H9 (cell line): Measurements from ENCODE around the gene KLF13. TPM values are rescaled to one million over a fixed set of nuclear protein-coding genes. Genes with fewer than 3 reads are reported as not detected.

Experiments
- DNase-seq: peaks from one replicate; pipeline ENCODE4 v3.0.0-alpha.2; 2017
- H2AFZ ChIP-seq: one replicate; pipeline ENCODE4 v1.6.1; 2013; ENCODE audit warnings: mild to moderate bottlenecking, low read length, control low read depth, moderate library complexity
- H2AK5ac ChIP-seq: 2 replicates; pipeline ENCODE4 v1.6.1; 2013; ENCODE audit warnings: low read length, control low read depth, mixed read lengths; ENCODE audit not compliant: insufficient read length
- H2BK120ac ChIP-seq: one replicate; pipeline ENCODE4 v1.6.1; 2013; ENCODE audit warnings: low read depth, mild to moderate bottlenecking, low read length, control low read depth, inconsistent platforms; ENCODE audit not compliant: poor library complexity, severe bottlenecking
- H2BK12ac ChIP-seq: 2 replicates; pipeline ENCODE4 v1.6.1; 2013; ENCODE audit warnings: low read length, control low read depth, mixed read lengths, low read depth; ENCODE audit not compliant: insufficient read length
- H2BK15ac ChIP-seq: 2 replicates; pipeline ENCODE4 v1.6.1; 2013; ENCODE audit warnings: low read depth, low read length, control low read depth
- H2BK20ac ChIP-seq: one replicate; pipeline ENCODE4 v1.6.1; 2013; ENCODE audit warnings: low read depth, mild to moderate bottlenecking, low read length, control low read depth, inconsistent platforms; ENCODE audit not compliant: poor library complexity, severe bottlenecking
- H2BK5ac ChIP-seq: 2 replicates; pipeline ENCODE4 v1.6.1; 2013; ENCODE audit warnings: low read length, control low read depth, mixed read lengths; ENCODE audit not compliant: insufficient read length
- H3K14ac ChIP-seq: 2 replicates; pipeline ENCODE4 v1.6.1; 2013; ENCODE audit warnings: low read length, control low read depth; ENCODE audit not compliant: insufficient read depth
- H3K18ac ChIP-seq: 2 replicates; pipeline ENCODE4 v1.6.1; 2013; ENCODE audit warnings: low read depth, mild to moderate bottlenecking, mixed read lengths, low read length, control low read depth; ENCODE audit not compliant: insufficient read length
- H3K23ac ChIP-seq: 2 replicates; pipeline ENCODE4 v1.6.1; 2013; ENCODE audit warnings: low read length, control low read depth, mixed read lengths, low read depth; ENCODE audit not compliant: insufficient read length
- H3K23me2 ChIP-seq: 2 replicates; pipeline ENCODE4 v1.6.1; 2013; ENCODE audit warnings: low read depth, mild to moderate bottlenecking, mixed read lengths, low read length, control low read depth; ENCODE audit not compliant: insufficient read length, poor library complexity, severe bottlenecking
- H3K27ac ChIP-seq: 2 replicates; pipeline ENCODE4 v1.5.1; 2013; ENCODE audit warnings: low read length, control low read depth, mixed read lengths, low read depth; ENCODE audit not compliant: insufficient read length
- H3K27me3 ChIP-seq: 2 replicates; pipeline ENCODE4 v1.6.1; 2013; ENCODE audit warnings: low read length, control low read depth, inconsistent platforms; ENCODE audit not compliant: insufficient read depth
- H3K4ac ChIP-seq: 2 replicates; pipeline ENCODE4 v1.6.1; 2013; ENCODE audit warnings: low read depth, mild to moderate bottlenecking, control low read depth, inconsistent platforms, low read length, moderate library complexity
- H3K4me1 ChIP-seq: 2 replicates; pipeline ENCODE4 v1.6.1; 2013; ENCODE audit warnings: low read length, control low read depth, inconsistent platforms; ENCODE audit not compliant: insufficient read depth
- H3K4me2 ChIP-seq: 2 replicates; pipeline ENCODE4 v1.6.1; 2013; ENCODE audit warnings: low read length, control low read depth, mixed read lengths; ENCODE audit not compliant: insufficient read length, insufficient read depth
- H3K56ac ChIP-seq: 2 replicates; pipeline ENCODE4 v1.6.1; 2013; ENCODE audit warnings: low read depth, mild to moderate bottlenecking, mixed read lengths, low read length, control low read depth; ENCODE audit not compliant: insufficient read length
- H3K79me1 ChIP-seq: 2 replicates; pipeline ENCODE4 v1.6.1; 2013; ENCODE audit warnings: low read depth, mild to moderate bottlenecking, moderate library complexity, low read length, control low read depth, inconsistent platforms; ENCODE audit not compliant: insufficient read depth, poor library complexity, severe bottlenecking
- H3K79me2 ChIP-seq: 2 replicates; pipeline ENCODE4 v1.6.1; 2013; ENCODE audit warnings: low read length, control low read depth, inconsistent platforms; ENCODE audit not compliant: insufficient read depth
- H3K9ac ChIP-seq: 2 replicates; pipeline ENCODE4 v1.6.1; 2013; ENCODE audit warnings: low read length, control low read depth, mixed read lengths; ENCODE audit not compliant: insufficient read length; ENCODE audit errors: extremely low read depth
- H3K9me3 ChIP-seq: one replicate; pipeline ENCODE4 v1.6.1; 2013; ENCODE audit warnings: low read depth, low read length, inconsistent platforms; ENCODE audit not compliant: control insufficient read depth
- H3T11ph ChIP-seq: one replicate; pipeline ENCODE4 v1.6.1; 2013; ENCODE audit warnings: mild to moderate bottlenecking, low read length, control low read depth, inconsistent platforms
- H4K20me1 ChIP-seq: one replicate; pipeline ENCODE4 v1.6.1; 2013; ENCODE audit not compliant: control insufficient read depth, insufficient read length, insufficient read depth
- H4K5ac ChIP-seq: 2 replicates; pipeline ENCODE4 v1.6.1; 2013; ENCODE audit warnings: low read depth, mild to moderate bottlenecking, mixed read lengths, low read length, control low read depth; ENCODE audit not compliant: insufficient read length
- H4K8ac ChIP-seq: replicated peaks from 2 replicates; pipeline ENCODE4 v1.6.1; 2013; ENCODE audit warnings: low read length, control low read depth, mixed read lengths, low read depth; ENCODE audit not compliant: insufficient read length
- H4K91ac ChIP-seq: 2 replicates; pipeline ENCODE4 v1.6.1; 2013; ENCODE audit warnings: low read depth, mild to moderate bottlenecking, moderate library complexity, mixed read lengths, low read length, control low read depth; ENCODE audit not compliant: insufficient read length
- H3K27ac Mint-ChIP-seq, 3 experiments: 2 replicates in 2 of 3; 3 replicates in 1 of 3; pipeline ENCODE4 v1.8.0; 2020 to 2021; ENCODE audit warnings: mixed read lengths in 3 of 3, mild to moderate bottlenecking in 1 of 3, moderate library complexity in 1 of 3
- H3K27me3 Mint-ChIP-seq: 2 replicates; pipeline ENCODE4 v1.8.0; 2021; ENCODE audit warnings: low read depth, mild to moderate bottlenecking, moderate library complexity, mixed read lengths
- H3K36me3 Mint-ChIP-seq, 3 experiments: 2 replicates in 2 of 3; 3 replicates in 1 of 3; pipeline ENCODE4 v1.8.0; 2020 to 2021; ENCODE audit warnings: low read depth in 3 of 3, mixed read lengths in 3 of 3; ENCODE audit not compliant: insufficient read depth in 1 of 3
- H3K4me1 Mint-ChIP-seq, 2 experiments: 2 replicates each; pipeline ENCODE4 v1.8.0; 2020; ENCODE audit warnings: mixed read lengths in 2 of 2
- H3K4me3 Mint-ChIP-seq, 2 experiments: 2 replicates in 1 of 2; 3 replicates in 1 of 2; pipeline ENCODE4 v1.8.0; 2020 to 2021; ENCODE audit warnings: mild to moderate bottlenecking in 2 of 2, mixed read lengths in 2 of 2, moderate library complexity in 1 of 2
- H3K9me3 Mint-ChIP-seq, 2 experiments: 2 replicates in 1 of 2; 3 replicates in 1 of 2; pipeline ENCODE4 v1.8.0; 2020; ENCODE audit warnings: mild to moderate bottlenecking in 2 of 2, mixed read lengths in 2 of 2, moderate library complexity in 1 of 2
- WGBS: extraction: QIAGEN DNeasy Blood & Tissue Kit; methylation state at CpG from one replicate; pipeline ENCODE4 v1.1.7; 2013; ENCODE audit warnings: missing lambda C conversion rate, low lambda C conversion rate, mixed read lengths; ENCODE audit not compliant: insufficient read length; ENCODE audit errors: extremely low coverage; 5-methylcytosine and 5-hydroxymethylcytosine counted together
- total RNA-seq: library from RNA; stranded (reverse); gene quantifications from 2 replicates; pipeline ENCODE4 v1.2.1, GENCODE V29; 2021
- TF ChIP-seq, protein P1 (sequence below): fragments of 200-600 bp; sonication (generic); conservative IDR thresholded peaks from 3 replicates; pipeline ENCODE4 v1.8.0; 2021; ENCODE audit warnings: antibody characterized with exemption, mild to moderate bottlenecking

Gene KLF13
- total RNA-seq, 1 experiment from 2014 or later, result 33.4 TPM

DNA sequence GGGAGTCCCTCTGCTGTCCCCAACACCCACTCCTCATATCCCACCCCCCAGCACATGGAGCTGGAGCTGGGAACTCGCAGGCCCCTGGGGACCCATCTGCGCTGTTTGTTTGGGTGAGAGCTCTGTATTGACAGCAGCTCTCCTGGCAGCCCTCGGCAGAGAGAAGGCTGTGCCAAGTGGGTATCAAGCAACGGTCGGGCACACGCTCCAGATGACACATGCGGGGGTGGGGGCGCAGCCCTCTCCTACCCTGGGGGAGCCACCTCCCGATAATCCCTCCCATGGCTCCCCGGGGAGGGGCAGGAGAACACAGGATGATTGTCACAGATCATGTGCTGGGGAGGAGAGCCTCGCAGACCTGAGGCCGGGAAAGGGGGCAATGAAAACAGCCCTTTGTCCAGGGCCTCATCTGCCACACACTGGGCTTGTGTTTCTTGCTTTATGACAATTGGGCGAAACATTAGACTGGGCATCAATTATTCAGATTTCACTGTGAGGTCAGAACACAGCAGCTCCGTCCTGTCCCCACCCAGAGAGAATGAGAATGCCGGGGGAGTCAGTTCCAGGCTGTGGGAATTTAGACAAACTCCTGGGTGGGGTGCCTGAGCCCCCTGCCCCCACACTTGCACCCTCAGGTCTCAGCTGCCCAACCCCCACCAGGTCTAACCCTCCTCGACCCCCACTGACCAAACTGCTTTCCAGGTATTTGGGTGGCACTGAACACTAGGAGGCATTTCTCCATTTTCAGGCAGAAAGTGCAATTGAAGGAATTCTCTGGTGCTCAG, 46.4 kb upstream of the KLF13 start:
- H3K23ac ChIP-seq, result no peak overlapping the region
- no peak overlapping the region for H4K8ac ChIP-seq
- peak; percentile 29 for DNase-seq
- H4K5ac ChIP-seq, result no peak overlapping the region
- no peak overlapping the region for H2BK15ac ChIP-seq
- H3K27me3 ChIP-seq, result no peaks in the 10 kb centered on the region
- peak overlapping the region; percentile 40; the same call in 1 of the 2 replicates for H3K14ac ChIP-seq
- Mint-ChIP-seq H3K27ac (peak overlapping the region in 1 of 3 experiments; percentile 79; a peak in 1 of 7 replicates), H3K4me3 (no peak overlapping the region), H3K36me3 (no peaks in the 10 kb centered on the region), H3K27me3 (peaks cover 3% of the 10 kb centered on the region), H3K9me3 (peaks cover 0 to 3% of the 10 kb centered on the region in 2 experiments; a peak in 2 of 5 replicates), H3K4me1 (peaks cover 10 to 36% of the 10 kb centered on the region in 2 experiments)
- no peak overlapping the region for H3K9ac ChIP-seq
- H4K91ac ChIP-seq, result no peak overlapping the region
- no peaks in the 10 kb centered on the region for H3K23me2 ChIP-seq
- TF ChIP-seq, protein P1, sequence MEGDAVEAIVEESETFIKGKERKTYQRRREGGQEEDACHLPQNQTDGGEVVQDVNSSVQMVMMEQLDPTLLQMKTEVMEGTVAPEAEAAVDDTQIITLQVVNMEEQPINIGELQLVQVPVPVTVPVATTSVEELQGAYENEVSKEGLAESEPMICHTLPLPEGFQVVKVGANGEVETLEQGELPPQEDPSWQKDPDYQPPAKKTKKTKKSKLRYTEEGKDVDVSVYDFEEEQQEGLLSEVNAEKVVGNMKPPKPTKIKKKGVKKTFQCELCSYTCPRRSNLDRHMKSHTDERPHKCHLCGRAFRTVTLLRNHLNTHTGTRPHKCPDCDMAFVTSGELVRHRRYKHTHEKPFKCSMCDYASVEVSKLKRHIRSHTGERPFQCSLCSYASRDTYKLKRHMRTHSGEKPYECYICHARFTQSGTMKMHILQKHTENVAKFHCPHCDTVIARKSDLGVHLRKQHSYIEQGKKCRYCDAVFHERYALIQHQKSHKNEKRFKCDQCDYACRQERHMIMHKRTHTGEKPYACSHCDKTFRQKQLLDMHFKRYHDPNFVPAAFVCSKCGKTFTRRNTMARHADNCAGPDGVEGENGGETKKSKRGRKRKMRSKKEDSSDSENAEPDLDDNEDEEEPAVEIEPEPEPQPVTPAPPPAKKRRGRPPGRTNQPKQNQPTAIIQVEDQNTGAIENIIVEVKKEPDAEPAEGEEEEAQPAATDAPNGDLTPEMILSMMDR, result no peak
- H2BK120ac ChIP-seq, result no peak overlapping the region
- no peaks in the 10 kb centered on the region for H3K9me3 ChIP-seq
- H4K20me1 ChIP-seq, result no peaks in the 10 kb centered on the region
- no peak overlapping the region for H3K56ac ChIP-seq
- no peak overlapping the region for H3K18ac ChIP-seq
- H3K4me2 ChIP-seq, result no peak overlapping the region
- H3T11ph ChIP-seq, result no peak overlapping the region
- H2BK5ac ChIP-seq, result no peak overlapping the region
- no peak overlapping the region for H2AFZ ChIP-seq
- H3K79me1 ChIP-seq, result no peaks in the 10 kb centered on the region
- no peaks in the 10 kb centered on the region for H3K79me2 ChIP-seq
- no peak overlapping the region for H3K4ac ChIP-seq
- no CpG with 5 or more reads among the region's 16 CpGs for WGBS
- H3K27ac ChIP-seq, result no peak overlapping the region
- H2AK5ac ChIP-seq, result no peak overlapping the region
- H2BK20ac ChIP-seq, result no peak overlapping the region
- H3K4me1 ChIP-seq, result no peaks in the 10 kb centered on the region
- H2BK12ac ChIP-seq, result no peak overlapping the region
